Hematopoietic multipotent progenitor cell (in vitro differentiated cells): Measurements from ENCODE around the gene DPP6. TPM values are rescaled to one million over a fixed set of nuclear protein-coding genes. Genes with fewer than 3 reads are reported as not detected.
"Not testable (repeated sequence)": the region's sequence is repeated elsewhere in the genome, so short reads cannot be mapped to it uniquely, and the experiment has no call there.

Experiments used
- DNase-seq, 3 donors: peaks; one replicate each; pipeline ENCODE4 v3.0.0-alpha.2; 2011 to 2015; ENCODE audit warnings: low read depth in 2 of 3, low spot score in 2 of 3
- total RNA-seq: library from RNA; depleted of rRNA; stranded (reverse); fragments of >200 nt; gene quantifications from one replicate; pipeline ENCODE4 v1.2.3, GENCODE V29; 2012

Gene DPP6
- total RNA-seq, 1 donor, result 0.27 TPM

- DNase-seq, result peak; percentile 64 to 80 (median 66)
Observed at GRCh38 chr7:154913638-154914307, 861.6 kb downstream of the DPP6 start.

GRCh38 chr7:154914308-154914995, 862.3 kb downstream of the DPP6 start:
- DNase-seq, result peak in 1 of 3 donors; percentile 3

GRCh38 chr7:154914996-154915380, 862.8 kb downstream of the DPP6 start:
- DNase-seq, result peak in 2 of 3 donors; percentile 35 to 41

GRCh38 chr7:154915600-154915999, 863.4 kb downstream of the DPP6 start:
- DNase-seq, result no peak

- no peak for DNase-seq
Observed at GRCh38 chr7:154916381-154916780, 864.2 kb downstream of the DPP6 start.

- no peak for DNase-seq
Observed at GRCh38 chr7:154916856-154917807, 864.9 kb downstream of the DPP6 start.

- DNase-seq, result no peak
Observed at GRCh38 chr7:154917808-154918160, 865.6 kb downstream of the DPP6 start.

GRCh38 chr7:154918266-154918665, 866.1 kb downstream of the DPP6 start:
- no peak for DNase-seq

- no peak for DNase-seq
Observed at GRCh38 chr7:154918741-154919140, 866.5 kb downstream of the DPP6 start.

GRCh38 chr7:154919344-154920225, 867.4 kb downstream of the DPP6 start:
- DNase-seq, result no peak

GRCh38 chr7:154922472-154922871, 870.3 kb downstream of the DPP6 start:
- DNase-seq, result not testable (repeated sequence)

GRCh38 chr7:154927624-154928125, 875.5 kb downstream of the DPP6 start:
- DNase-seq, result peak; percentile 57 to 93 (median 80)

GRCh38 chr7:154928136-154929005, 876.2 kb downstream of the DPP6 start:
- peak; percentile 83 to 99 (median 90) for DNase-seq

GRCh38 chr7:154929006-154929726, 877.0 kb downstream of the DPP6 start:
- no peak for DNase-seq

- no peak for DNase-seq
Observed at GRCh38 chr7:154931906-154932305, 879.7 kb downstream of the DPP6 start.

- DNase-seq, result not testable (repeated sequence)
Observed at GRCh38 chr7:154934353-154934952, 882.3 kb downstream of the DPP6 start.

GRCh38 chr7:154937837-154938236, 885.6 kb downstream of the DPP6 start:
- no peak for DNase-seq

GRCh38 chr7:154942691-154943090, 890.5 kb downstream of the DPP6 start:
- DNase-seq, result no peak
